Measurements from ENCODE around the gene PSMB2. TPM values are rescaled to one million over a fixed set of nuclear protein-coding genes. Genes with fewer than 3 reads are reported as not detected.

The PSMB2 gene
- total and polyA plus RNA-seq, 2 of the 8 experiments (the other 6 are each of a cell fraction or from before 2014, with no cell fraction given): 91.4 to 101 TPM

- Histone ChIP-seq H2AFZ (ENCODE audit: low read length) (no peak overlapping the region), H2BK12ac (ENCODE audit: low read depth, low read length) (no peak overlapping the region), H4K5ac (ENCODE audit: insufficient read length, low read depth, low read length) (no peak overlapping the region), H3K79me1 (ENCODE audit: low read depth, low read length) (no peaks in the 10 kb centered on the region), H3K4me1 (replicated peaks in 1 of 4; ENCODE audit: control insufficient read depth in 3 of 4, insufficient read depth in 4 of 4, low read length in 3 of 4) (peaks cover 4 to 18% (median 12%) of the 10 kb centered on the region in 4 experiments), H3K9ac (replicated peaks in 1 of 4; ENCODE audit: extremely low read depth in 1 of 4, low read depth in 3 of 4, low read length in 3 of 4) (no peak overlapping the region), H3K23ac (ENCODE audit: insufficient read length) (no peak overlapping the region), H4K91ac (replicated peaks; ENCODE audit: insufficient read length, low read length) (no peak overlapping the region), H3K27ac (ENCODE audit: low read depth, low read length) (no peak overlapping the region), H3K4me2 (ENCODE audit: insufficient read depth in 1 of 2, low read depth in 2 of 2, low read length in 2 of 2) (no peak overlapping the region), H2BK20ac (ENCODE audit: low read length) (no peak overlapping the region), H4K20me1 (replicated peaks in 1 of 2; ENCODE audit: control insufficient read depth in 1 of 2, insufficient read depth in 2 of 2, low read length in 2 of 2) (peaks cover 2 to 24% of the 10 kb centered on the region in 2 experiments), H2BK5ac (ENCODE audit: low read depth, low read length) (no peak overlapping the region), H3K4me3 (ENCODE audit: extremely low read depth in 1 of 4, insufficient read depth in 2 of 4, low read depth in 3 of 4, low read length in 4 of 4) (no peak overlapping the region), H3K56ac (replicated peaks; ENCODE audit: insufficient read length, low read depth, low read length) (no peak overlapping the region), H3K36me3 (ENCODE audit: control insufficient read depth in 2 of 4, insufficient read depth in 4 of 4, low read length in 3 of 4) (peaks cover 0 to 11% (median 0%) of the 10 kb centered on the region in 4 experiments; a peak in 2 of 8 replicates), H4K8ac (ENCODE audit: extremely low read depth, insufficient read depth, low read length) (no peak overlapping the region), H3K27me3 (replicated peaks in 1 of 4; ENCODE audit: control insufficient read depth in 3 of 4, extremely low read depth in 1 of 4, insufficient read depth in 3 of 4, low read length in 3 of 4) (peaks cover 47 to 70% (median 61%) of the 10 kb centered on the region in 4 experiments), H3K9me3 (ENCODE audit: insufficient read depth in 2 of 2, low read depth in 1 of 2, low read length in 1 of 2) (no peaks in the 10 kb centered on the region), H3K79me2 (ENCODE audit: control insufficient read depth in 1 of 2, insufficient read depth in 2 of 2, low read length in 2 of 2) (no peaks in the 10 kb centered on the region), H2BK15ac (ENCODE audit: low read length) (no peak overlapping the region), H3K14ac (ENCODE audit: insufficient read length) (no peak overlapping the region), H2BK120ac (replicated peaks; ENCODE audit: low read depth, low read length) (no peak overlapping the region), H2AK5ac (ENCODE audit: low read depth, low read length) (no peak overlapping the region), H3K18ac (ENCODE audit: extremely low read depth, low read length) (no peak overlapping the region), H3K23me2 (ENCODE audit: low read depth, low read length) (peaks cover 11% of the 10 kb centered on the region), H3K4ac (replicated peaks; ENCODE audit: insufficient read length, low read depth, low read length) (no peak overlapping the region)
- TF ChIP-seq SP1 (IDR thresholded peaks at IDR 0.05; ENCODE audit: low read depth, low read length) (no peak), POLR2A (IDR thresholded peaks at IDR 0.05; ENCODE audit: control extremely low read depth in 1 of 2, low read depth in 2 of 2, low read length in 2 of 2) (no peak)
- WGBS, 2 experiments (ENCODE audit: extremely low coverage in 1 of 2, insufficient coverage in 1 of 2, insufficient read length in 1 of 2, insufficient replicate concordance in 2 of 2, low coverage in 1 of 2, low lambda C conversion rate in 2 of 2, missing lambda C conversion rate in 1 of 2): 79% methylated on average over 8 of the region's 8 CpGs; no CpG with 5 or more reads in 1 of the 2 experiments
- CTCF ChIA-PET (ENCODE audit: partially characterized antibody): interaction anchor here (0.9 to 7.3 kb wide), 13 partner anchors 8 to 596 kb away, joined by 3 to 81 read pairs (median 4); partner anchors contain the start of gene C1orf216
- FAIRE-seq (no peak), DNase-seq (ENCODE audit: low read depth in 1 of 2, low spot score in 2 of 2) (no peak)
- POLR2A ChIA-PET (ENCODE audit: partially characterized antibody): interaction anchor here (0.8 to 2.9 kb wide), 5 partner anchors 10 to 160 kb away, joined by 3 to 13 read pairs (median 3); partner anchors contain the start of genes C1orf216 and KIAA0319L
Measured at GRCh38 chr1:35571263-35571662, 70.1 kb downstream of the PSMB2 start.

Data from H1 (cell line).